Choroid plexus epithelial cell (primary cell): Measurements from ENCODE around the gene SARS1.
"Not testable (repeated sequence)": the region's sequence is repeated elsewhere in the genome, so short reads cannot be mapped to it uniquely, and the experiment has no call there.

Experiments
- DNase-seq: peaks from one replicate; pipeline ENCODE4 v3.0.0-alpha.2; 2010; ENCODE audit warnings: low read depth
- H3K4me3 ChIP-seq: 2 replicates; pipeline ENCODE4 v1.5.1; 2011; ENCODE audit warnings: low read depth, mild to moderate bottlenecking, control low read depth, low read length, moderate library complexity
- TF ChIP-seq, protein P1 (sequence below): conservative IDR thresholded peaks from 2 replicates; pipeline ENCODE4 v1.5.1; 2011; ENCODE audit warnings: low read depth, mild to moderate bottlenecking, control low read depth, inconsistent platforms, low read length, moderate library complexity

Gene SARS1

GRCh38 chr1:109210058-109210457 is 3.7 kb upstream of the SARS1 start:
- TF ChIP-seq, protein P1, sequence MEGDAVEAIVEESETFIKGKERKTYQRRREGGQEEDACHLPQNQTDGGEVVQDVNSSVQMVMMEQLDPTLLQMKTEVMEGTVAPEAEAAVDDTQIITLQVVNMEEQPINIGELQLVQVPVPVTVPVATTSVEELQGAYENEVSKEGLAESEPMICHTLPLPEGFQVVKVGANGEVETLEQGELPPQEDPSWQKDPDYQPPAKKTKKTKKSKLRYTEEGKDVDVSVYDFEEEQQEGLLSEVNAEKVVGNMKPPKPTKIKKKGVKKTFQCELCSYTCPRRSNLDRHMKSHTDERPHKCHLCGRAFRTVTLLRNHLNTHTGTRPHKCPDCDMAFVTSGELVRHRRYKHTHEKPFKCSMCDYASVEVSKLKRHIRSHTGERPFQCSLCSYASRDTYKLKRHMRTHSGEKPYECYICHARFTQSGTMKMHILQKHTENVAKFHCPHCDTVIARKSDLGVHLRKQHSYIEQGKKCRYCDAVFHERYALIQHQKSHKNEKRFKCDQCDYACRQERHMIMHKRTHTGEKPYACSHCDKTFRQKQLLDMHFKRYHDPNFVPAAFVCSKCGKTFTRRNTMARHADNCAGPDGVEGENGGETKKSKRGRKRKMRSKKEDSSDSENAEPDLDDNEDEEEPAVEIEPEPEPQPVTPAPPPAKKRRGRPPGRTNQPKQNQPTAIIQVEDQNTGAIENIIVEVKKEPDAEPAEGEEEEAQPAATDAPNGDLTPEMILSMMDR: no peak
- H3K4me3 ChIP-seq: no peak overlapping the region
- DNase-seq: no peak

- DNase-seq: no peak
- peak overlapping the region; percentile 99 for H3K4me3 ChIP-seq
- TF ChIP-seq, protein P1: no peak
Observed at GRCh38 chr1:109213345-109213823, 334 bp upstream of the SARS1 start.

- DNase-seq: peak; percentile 94
- peak overlapping the region; percentile 99 for H3K4me3 ChIP-seq
- TF ChIP-seq, protein P1: no peak
Observed at GRCh38 chr1:109214695-109215623, 1.2 kb downstream of the SARS1 start.

- DNase-seq: no peak
- TF ChIP-seq, protein P1: no peak
- H3K4me3 ChIP-seq: no peak overlapping the region
Observed at GRCh38 chr1:109216662-109217061, 2.9 kb downstream of the SARS1 start.

GRCh38 chr1:109218516-109218915 is 4.8 kb downstream of the SARS1 start:
- no peak overlapping the region for H3K4me3 ChIP-seq
- DNase-seq: no peak
- TF ChIP-seq, protein P1: no peak

DNA sequence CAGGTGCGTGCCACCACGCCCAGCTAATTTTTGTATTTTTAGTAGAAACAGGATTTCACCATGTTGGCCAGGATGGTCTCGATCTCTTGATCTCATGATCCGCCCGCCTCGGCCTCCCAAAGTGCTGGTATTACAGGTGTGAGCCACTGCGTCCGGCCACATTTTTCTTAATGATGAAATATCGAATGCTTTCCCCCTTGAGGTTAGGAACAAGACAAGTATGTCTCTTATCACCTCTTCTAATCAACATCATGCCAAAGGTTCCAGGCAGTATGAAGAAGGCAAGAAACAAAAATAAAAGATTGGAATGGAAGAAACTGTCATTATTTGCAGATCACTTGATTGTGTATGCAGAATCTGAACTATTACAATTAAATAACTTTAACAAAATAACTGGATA is 7.5 kb downstream of the SARS1 start:
- DNase-seq, H3K4me3 ChIP-seq: not testable (repeated sequence)

GRCh38 chr1:109225308-109225707 is 11.6 kb downstream of the SARS1 start:
- no peak for DNase-seq
- no peak overlapping the region for H3K4me3 ChIP-seq
- TF ChIP-seq, protein P1: no peak
